WTC11 (cell line): Measurements from ENCODE around the gene TNRC6C. TPM values are rescaled to one million over a fixed set of nuclear protein-coding genes. Genes with fewer than 3 reads are reported as not detected.

Experiments
- ATAC-seq: fragments of 200-7000 bp; cut with Tn5 transposase; 2 replicates; pipeline ENCODE4 v1.10.0; 2021; ENCODE audit warnings: mild to moderate bottlenecking, moderate library complexity
- CTCF ChIA-PET: fragments of 300-600 bp; sonication (Branson Sonifier 250); formaldehyde crosslinking; loops from one replicate; lab custom pipeline; 2021; ENCODE audit warnings: antibody characterized with exemption; lab: Charles Lee
- POLR2A ChIA-PET: fragments of 350-600 bp; sonication (Branson Sonifier 250); formaldehyde crosslinking; loops from one replicate; lab custom pipeline; 2021; ENCODE audit warnings: antibody characterized with exemption; lab: Charles Lee
- DNase-seq: peaks from one replicate; pipeline ENCODE4 v3.0.0; 2021; ENCODE audit warnings: low spot score
- H3K27ac Mint-ChIP-seq: 2 replicates; pipeline ENCODE4 v1.8.0; 2021; ENCODE audit warnings: mixed read lengths
- H3K27me3 Mint-ChIP-seq: 2 replicates; pipeline ENCODE4 v1.8.0; 2021; ENCODE audit warnings: low read depth, mild to moderate bottlenecking, moderate library complexity, mixed read lengths
- H3K36me3 Mint-ChIP-seq: 2 replicates; pipeline ENCODE4 v1.8.0; 2021; ENCODE audit warnings: mixed read lengths
- H3K4me1 Mint-ChIP-seq: 2 replicates; pipeline ENCODE4 v1.8.0; 2022; ENCODE audit warnings: mixed read lengths
- H3K4me3 Mint-ChIP-seq: 2 replicates; pipeline ENCODE4 v1.8.0; 2021; ENCODE audit warnings: mild to moderate bottlenecking, moderate library complexity, mixed read lengths
- H3K9me3 Mint-ChIP-seq: 2 replicates; pipeline ENCODE4 v1.8.0; 2021; ENCODE audit warnings: mixed read lengths
- CBFB ChIP-seq: sonication (generic); formaldehyde crosslinking; IDR thresholded peaks from 2 replicates; pipeline ENCODE4 v1.8.1; 2022; ENCODE audit warnings: mild to moderate bottlenecking, low read depth, missing genetic modification reagents
- CREB1 ChIP-seq: sonication (generic); formaldehyde crosslinking; IDR thresholded peaks from 2 replicates; pipeline ENCODE4 v1.8.0; 2023; ENCODE audit warnings: mild to moderate bottlenecking, missing genetic modification reagents
- ELF4 ChIP-seq: sonication (generic); formaldehyde crosslinking; IDR thresholded peaks from 2 replicates; pipeline ENCODE4 v1.8.1; 2022; ENCODE audit warnings: low read depth, mild to moderate bottlenecking, moderate library complexity, missing genetic modification reagents
- ETV6 ChIP-seq: sonication (generic); formaldehyde crosslinking; IDR thresholded peaks from 2 replicates; pipeline ENCODE4 v1.8.1; 2022; ENCODE audit warnings: mild to moderate bottlenecking, missing genetic modification reagents
- FOXP1 ChIP-seq: sonication (generic); formaldehyde crosslinking; IDR thresholded peaks from 2 replicates; pipeline ENCODE4 v1.8.0; 2022; ENCODE audit warnings: missing genetic modification reagents, mild to moderate bottlenecking, moderate library complexity, borderline replicate concordance
- FOXP4 ChIP-seq: sonication (generic); formaldehyde crosslinking; IDR thresholded peaks from 2 replicates; pipeline ENCODE4 v1.8.0; 2022; ENCODE audit warnings: mild to moderate bottlenecking, missing genetic modification reagents
- GRHL2 ChIP-seq: fragments of 250-450 bp; sonication (Bioruptor Pico); IDR thresholded peaks from 2 replicates; pipeline ENCODE4 v1.8.0; 2022; ENCODE audit warnings: mild to moderate bottlenecking, moderate library complexity; ENCODE audit not compliant: insufficient replicate concordance, severe bottlenecking
- GTF2I ChIP-seq: fragments of 250-450 bp; sonication (Bioruptor Pico); conservative IDR thresholded peaks from 2 replicates; pipeline ENCODE4 v1.4.0; 2021; ENCODE audit warnings: mild to moderate bottlenecking
- NFYB ChIP-seq: sonication (generic); formaldehyde crosslinking; conservative IDR thresholded peaks from 2 replicates; pipeline ENCODE4 v1.8.0; 2022; ENCODE audit warnings: low read depth, missing genetic modification reagents
- NR3C1 ChIP-seq: sonication (generic); formaldehyde crosslinking; conservative IDR thresholded peaks from 2 replicates; pipeline ENCODE4 v1.8.1; 2023; ENCODE audit warnings: low read depth, mild to moderate bottlenecking, missing genetic modification reagents
- SMAD3 ChIP-seq: sonication (generic); formaldehyde crosslinking; IDR thresholded peaks from 2 replicates; pipeline ENCODE4 v1.8.0; 2022; ENCODE audit warnings: missing genetic modification reagents, mild to moderate bottlenecking, borderline replicate concordance
- SP1 ChIP-seq: sonication (generic); formaldehyde crosslinking; conservative IDR thresholded peaks from 2 replicates; pipeline ENCODE4 v1.8.1; 2022; ENCODE audit warnings: missing genetic modification reagents
- TCF7 ChIP-seq: sonication (generic); formaldehyde crosslinking; IDR thresholded peaks from 2 replicates; pipeline ENCODE4 v1.8.0; 2022; ENCODE audit warnings: mild to moderate bottlenecking, low read depth, missing genetic modification reagents, moderate library complexity
- TEAD1 ChIP-seq: sonication (generic); formaldehyde crosslinking; IDR thresholded peaks from 2 replicates; pipeline ENCODE4 v1.8.0; 2022; ENCODE audit warnings: mild to moderate bottlenecking, missing genetic modification reagents
- TEAD4 ChIP-seq: sonication (generic); formaldehyde crosslinking; IDR thresholded peaks from 2 replicates; pipeline ENCODE4 v1.8.0; 2022; ENCODE audit warnings: mild to moderate bottlenecking, missing genetic modification reagents
- ZBTB43 ChIP-seq: sonication (generic); formaldehyde crosslinking; IDR thresholded peaks from 2 replicates; pipeline ENCODE4 v1.8.1; 2023; ENCODE audit warnings: mild to moderate bottlenecking, missing genetic modification reagents
- ZNF138 ChIP-seq: sonication (generic); formaldehyde crosslinking; conservative IDR thresholded peaks from 2 replicates; pipeline ENCODE4 v1.8.1; 2022; ENCODE audit warnings: mild to moderate bottlenecking, moderate library complexity, missing genetic modification reagents
- ZNF281 ChIP-seq: sonication (generic); formaldehyde crosslinking; IDR thresholded peaks from 2 replicates; pipeline ENCODE4 v1.8.0; 2023; ENCODE audit warnings: mild to moderate bottlenecking, missing genetic modification reagents
- ZNF512 ChIP-seq: sonication (generic); formaldehyde crosslinking; IDR thresholded peaks from 2 replicates; pipeline ENCODE4 v1.8.1; 2022; ENCODE audit warnings: missing genetic modification reagents, borderline replicate concordance
- total RNA-seq: library from RNA; stranded (reverse); gene quantifications from 3 replicates; pipeline ENCODE4 v1.2.3, GENCODE V29; 2021
- TF ChIP-seq, protein P1 (sequence below): sonication (generic); formaldehyde crosslinking; IDR thresholded peaks from 2 replicates; pipeline ENCODE4 v1.8.0; 2023; ENCODE audit warnings: missing genetic modification reagents
- TF ChIP-seq, protein P2 (sequence below): sonication (generic); formaldehyde crosslinking; IDR thresholded peaks from 2 replicates; pipeline ENCODE4 v1.8.1; 2022; ENCODE audit warnings: low read depth, missing genetic modification reagents, borderline replicate concordance
- TF ChIP-seq, protein P3 (sequence below): fragments of 250-450 bp; sonication (Bioruptor Pico); IDR thresholded peaks from 2 replicates; pipeline ENCODE4 v1.9.0; 2021; ENCODE audit warnings: moderate library complexity, mild to moderate bottlenecking, inconsistent platforms, borderline replicate concordance
- TF ChIP-seq, protein P4 (sequence below): sonication (generic); formaldehyde crosslinking; IDR thresholded peaks from 2 replicates; pipeline ENCODE4 v1.8.1; 2023; ENCODE audit warnings: mild to moderate bottlenecking, missing genetic modification reagents, moderate library complexity
- TF ChIP-seq, protein P5 (sequence below): sonication (generic); formaldehyde crosslinking; IDR thresholded peaks from 2 replicates; pipeline ENCODE4 v1.8.0; 2022; ENCODE audit warnings: mild to moderate bottlenecking, missing genetic modification reagents

The TNRC6C gene
- total RNA-seq, 1 experiment from 2014 or later = 52.3 TPM

GRCh38 chr17:78075011-78075410 lies 116.5 kb downstream of the TNRC6C start (continued):
- TF ChIP-seq ELF4 (CRISPR knock-in tag) = no peak
- TF ChIP-seq NFYB = no peak
- TF ChIP-seq NR3C1 (CRISPR knock-in tag) = no peak
- no peak for TF ChIP-seq ETV6 (CRISPR knock-in tag)
- TF ChIP-seq, protein P1, sequence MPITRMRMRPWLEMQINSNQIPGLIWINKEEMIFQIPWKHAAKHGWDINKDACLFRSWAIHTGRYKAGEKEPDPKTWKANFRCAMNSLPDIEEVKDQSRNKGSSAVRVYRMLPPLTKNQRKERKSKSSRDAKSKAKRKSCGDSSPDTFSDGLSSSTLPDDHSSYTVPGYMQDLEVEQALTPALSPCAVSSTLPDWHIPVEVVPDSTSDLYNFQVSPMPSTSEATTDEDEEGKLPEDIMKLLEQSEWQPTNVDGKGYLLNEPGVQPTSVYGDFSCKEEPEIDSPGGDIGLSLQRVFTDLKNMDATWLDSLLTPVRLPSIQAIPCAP = no peak
- TF ChIP-seq ZNF138 (CRISPR knock-in tag) = no peak

DNA sequence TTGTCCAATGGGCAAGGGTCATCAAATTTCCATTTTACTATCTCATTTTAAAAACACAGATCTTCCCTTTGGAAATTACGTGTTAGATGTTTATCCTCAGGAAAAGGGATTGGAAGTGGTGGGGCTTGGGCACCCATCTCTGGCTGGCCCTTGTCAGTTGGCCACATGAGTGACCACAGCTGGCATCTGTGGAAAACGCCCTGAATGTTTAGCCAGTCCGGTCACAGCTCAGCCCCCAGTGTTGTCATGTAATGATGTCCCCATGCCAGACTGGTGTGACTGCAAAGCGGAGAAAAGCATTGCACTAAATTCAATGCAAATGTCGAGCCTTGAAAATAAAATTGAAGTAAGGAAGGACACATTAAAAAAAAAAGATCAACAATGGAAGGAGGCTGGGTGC lies 117.0 kb downstream of the TNRC6C start:
- POLR2A ChIA-PET = no interaction called here
- CTCF ChIA-PET = no interaction called here
- DNase-seq (no peak), ATAC-seq (no peak)
- Mint-ChIP-seq H3K9me3 (no peaks in the 10 kb centered on the region), H3K27ac (no peak overlapping the region), H3K36me3 (peaks cover 80% of the 10 kb centered on the region), H3K27me3 (no peaks in the 10 kb centered on the region), H3K4me3 (no peak overlapping the region)
- TF ChIP-seq, protein P2, sequence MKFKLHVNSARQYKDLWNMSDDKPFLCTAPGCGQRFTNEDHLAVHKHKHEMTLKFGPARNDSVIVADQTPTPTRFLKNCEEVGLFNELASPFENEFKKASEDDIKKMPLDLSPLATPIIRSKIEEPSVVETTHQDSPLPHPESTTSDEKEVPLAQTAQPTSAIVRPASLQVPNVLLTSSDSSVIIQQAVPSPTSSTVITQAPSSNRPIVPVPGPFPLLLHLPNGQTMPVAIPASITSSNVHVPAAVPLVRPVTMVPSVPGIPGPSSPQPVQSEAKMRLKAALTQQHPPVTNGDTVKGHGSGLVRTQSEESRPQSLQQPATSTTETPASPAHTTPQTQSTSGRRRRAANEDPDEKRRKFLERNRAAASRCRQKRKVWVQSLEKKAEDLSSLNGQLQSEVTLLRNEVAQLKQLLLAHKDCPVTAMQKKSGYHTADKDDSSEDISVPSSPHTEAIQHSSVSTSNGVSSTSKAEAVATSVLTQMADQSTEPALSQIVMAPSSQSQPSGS = no peak
- TF ChIP-seq ETV6 (CRISPR knock-in tag) (no peak), GTF2I (no peak), TEAD1 (CRISPR knock-in tag) (no peak), ZNF512 (no peak), SP1 (CRISPR knock-in tag) (no peak), TCF7 (CRISPR knock-in tag) (no peak), ZBTB43 (CRISPR knock-in tag) (no peak), ZNF281 (CRISPR knock-in tag) (no peak), SMAD3 (no peak), TEAD4 (CRISPR knock-in tag) (no peak), FOXP1 (CRISPR knock-in tag) (no peak), CBFB (CRISPR knock-in tag) (no peak), ZNF138 (CRISPR knock-in tag) (no peak), FOXP4 (no peak), GRHL2 (CRISPR knock-in tag) (no peak), CREB1 (no peak)
- TF ChIP-seq, protein P3, sequence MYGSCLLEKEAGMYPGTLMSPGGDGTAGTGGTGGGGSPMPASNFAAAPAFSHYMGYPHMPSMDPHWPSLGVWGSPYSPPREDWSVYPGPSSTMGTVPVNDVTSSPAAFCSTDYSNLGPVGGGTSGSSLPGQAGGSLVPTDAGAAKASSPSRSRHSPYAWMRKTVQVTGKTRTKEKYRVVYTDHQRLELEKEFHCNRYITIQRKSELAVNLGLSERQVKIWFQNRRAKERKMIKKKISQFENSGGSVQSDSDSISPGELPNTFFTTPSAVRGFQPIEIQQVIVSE (CRISPR knock-in tag) = no peak
- TF ChIP-seq, protein P4, sequence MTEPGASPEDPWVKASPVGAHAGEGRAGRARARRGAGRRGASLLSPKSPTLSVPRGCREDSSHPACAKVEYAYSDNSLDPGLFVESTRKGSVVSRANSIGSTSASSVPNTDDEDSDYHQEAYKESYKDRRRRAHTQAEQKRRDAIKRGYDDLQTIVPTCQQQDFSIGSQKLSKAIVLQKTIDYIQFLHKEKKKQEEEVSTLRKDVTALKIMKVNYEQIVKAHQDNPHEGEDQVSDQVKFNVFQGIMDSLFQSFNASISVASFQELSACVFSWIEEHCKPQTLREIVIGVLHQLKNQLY = no peak
- TF ChIP-seq, protein P5, sequence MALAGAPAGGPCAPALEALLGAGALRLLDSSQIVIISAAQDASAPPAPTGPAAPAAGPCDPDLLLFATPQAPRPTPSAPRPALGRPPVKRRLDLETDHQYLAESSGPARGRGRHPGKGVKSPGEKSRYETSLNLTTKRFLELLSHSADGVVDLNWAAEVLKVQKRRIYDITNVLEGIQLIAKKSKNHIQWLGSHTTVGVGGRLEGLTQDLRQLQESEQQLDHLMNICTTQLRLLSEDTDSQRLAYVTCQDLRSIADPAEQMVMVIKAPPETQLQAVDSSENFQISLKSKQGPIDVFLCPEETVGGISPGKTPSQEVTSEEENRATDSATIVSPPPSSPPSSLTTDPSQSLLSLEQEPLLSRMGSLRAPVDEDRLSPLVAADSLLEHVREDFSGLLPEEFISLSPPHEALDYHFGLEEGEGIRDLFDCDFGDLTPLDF (CRISPR knock-in tag) = no peak
- TF ChIP-seq, all 79 proteins: peak for 0
- H3K4me1 Mint-ChIP-seq = no peaks in the 10 kb centered on the region
